HL-60/S4 (cell line): ENCODE data around the gene PSMD2.
"Not testable (repeated sequence)": the region's sequence is repeated elsewhere in the genome, so short reads cannot be mapped to it uniquely, and the experiment has no call there.

Experiments used
- in situ Hi-C: fragments of 300-500 bp; cut with MboI; formaldehyde crosslinking; loops from 2 replicates; pipeline ENCODE4 v1.14.3; 2022; ENCODE audit warnings: low sequenced_read_pairs

The PSMD2 gene

GRCh38 chr3:184298759-184299487, at the start of gene PSMD2:
PSMD2 (plus strand) TSS chr3:184299241; CDS start chr3:184299267, 26 bp downstream.
- in situ Hi-C loops = loop anchor here (25.0 kb wide), 1 partner anchor 837 kb away; no protein-coding TSS in a partner anchor

GRCh38 chr3:184249412-184250166, 49.5 kb upstream of the PSMD2 start, which contains the start of gene EEF1AKMT4:
EEF1AKMT4 (plus strand) TSS chr3:184249672; CDS start chr3:184249695, 23 bp downstream.
- in situ Hi-C loops = no loop called here

GRCh38 chr3:184250167-184250828, 48.7 kb upstream of the PSMD2 start:
- in situ Hi-C loops = no loop called here

GRCh38 chr3:184255291-184256039, 43.6 kb upstream of the PSMD2 start:
- in situ Hi-C loops = no loop called here

- in situ Hi-C loops = no loop called here
Observed at GRCh38 chr3:184257083-184257915, 41.7 kb upstream of the PSMD2 start.

- in situ Hi-C loops = no loop called here
Observed at GRCh38 chr3:184258926-184259325, 40.1 kb upstream of the PSMD2 start.

DNA sequence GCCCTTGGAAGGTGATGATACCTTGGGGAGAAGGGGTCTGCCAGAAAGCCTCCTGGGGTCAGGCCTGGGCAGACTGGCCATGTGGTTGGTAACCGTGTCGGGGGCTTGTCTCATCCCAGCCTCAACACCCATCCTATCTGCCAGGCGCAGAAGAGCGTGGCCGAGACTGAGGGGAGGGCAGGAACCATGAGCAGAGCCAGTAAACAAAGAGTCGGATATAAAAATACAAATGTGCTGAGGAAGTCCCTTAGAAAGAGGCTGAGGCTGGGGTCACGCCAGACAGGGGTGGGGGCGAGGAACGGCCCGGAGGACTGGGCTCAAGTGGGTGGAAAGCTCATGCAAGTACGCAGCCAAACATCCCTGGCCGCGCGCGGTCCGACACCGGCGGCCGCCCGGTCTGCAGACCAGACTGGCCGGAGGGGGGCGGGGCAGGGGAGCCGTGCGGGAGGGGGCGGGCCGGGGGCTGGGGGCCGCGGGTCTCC, 39.6 kb upstream of the PSMD2 start:
- in situ Hi-C loops = no loop called here

DNA sequence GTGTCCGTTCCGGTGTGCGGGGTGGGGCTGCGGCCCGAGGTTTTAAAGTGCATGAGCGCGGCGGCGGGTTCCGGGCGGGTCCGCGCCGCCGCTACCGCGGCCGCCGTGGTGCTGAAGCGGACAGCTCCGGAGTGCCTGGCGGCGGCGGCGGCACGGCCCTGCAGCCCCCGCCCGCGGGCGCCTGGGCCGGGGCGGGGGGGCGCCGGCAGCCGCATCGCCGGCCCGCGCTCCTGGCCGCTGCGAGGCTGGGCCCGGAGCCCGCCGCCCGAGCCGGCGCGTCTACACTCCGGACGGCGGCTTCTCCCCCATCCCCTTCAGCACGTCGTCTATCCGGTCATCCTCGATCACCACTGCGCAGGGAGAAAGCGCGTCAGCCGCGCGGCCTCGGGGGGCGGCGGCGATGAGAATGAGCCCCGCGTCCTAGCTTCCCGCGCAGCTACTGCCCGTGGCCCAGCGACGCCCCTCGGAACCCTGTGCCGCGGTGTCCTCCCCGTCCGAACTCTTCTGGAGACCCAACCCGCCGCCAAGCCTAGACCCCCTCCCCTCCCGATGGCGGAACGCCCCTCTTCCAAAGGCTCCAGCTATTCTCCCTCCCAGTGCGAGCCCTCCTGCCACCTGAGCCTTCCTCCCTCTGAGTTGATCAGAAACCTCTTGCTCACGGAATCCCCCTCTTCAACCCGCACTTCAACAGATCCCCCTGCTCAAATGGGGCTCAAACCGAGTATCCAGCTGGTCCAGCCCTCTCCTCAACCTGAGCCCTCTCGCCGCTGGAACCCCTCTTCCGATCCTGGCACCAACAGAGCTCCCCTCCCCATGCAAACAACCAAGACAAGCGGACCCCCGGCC, 38.9 kb upstream of the PSMD2 start:
- in situ Hi-C loops = no loop called here

DNA sequence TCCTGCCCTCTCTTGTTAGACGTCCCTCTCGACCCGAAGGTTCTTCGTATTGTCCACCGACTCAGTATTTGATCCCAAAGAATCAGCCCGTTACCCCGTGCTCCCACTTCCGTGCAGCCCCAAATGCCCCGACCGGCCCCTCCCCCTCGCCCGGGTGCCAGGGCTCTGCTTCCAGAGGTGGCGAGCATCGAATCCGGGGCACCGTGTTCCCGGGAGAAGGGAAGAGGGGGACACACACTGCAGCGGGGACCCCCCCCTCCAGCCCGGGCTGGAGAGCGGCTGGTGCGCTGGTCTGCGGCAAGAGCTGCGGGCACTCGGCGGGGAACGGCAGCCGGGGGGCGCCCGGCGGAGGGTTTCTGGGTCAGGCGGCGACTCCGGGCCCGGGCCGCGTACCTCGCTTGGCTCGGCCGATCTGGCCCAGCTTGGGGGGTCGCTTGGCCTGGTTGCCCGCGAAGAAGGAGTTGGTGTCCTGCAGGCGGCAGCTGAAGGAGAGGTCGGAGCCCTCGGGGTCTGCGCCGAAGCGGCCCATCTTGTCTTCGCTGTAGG, 38.2 kb upstream of the PSMD2 start:
- in situ Hi-C loops = no loop called here

- in situ Hi-C loops = no loop called here
Observed at GRCh38 chr3:184261270-184261853, 37.7 kb upstream of the PSMD2 start, which contains the start of gene CAMK2N2. CAMK2N2 (minus strand) TSS chr3:184261553; CDS start chr3:184261285, 268 bp downstream.

DNA sequence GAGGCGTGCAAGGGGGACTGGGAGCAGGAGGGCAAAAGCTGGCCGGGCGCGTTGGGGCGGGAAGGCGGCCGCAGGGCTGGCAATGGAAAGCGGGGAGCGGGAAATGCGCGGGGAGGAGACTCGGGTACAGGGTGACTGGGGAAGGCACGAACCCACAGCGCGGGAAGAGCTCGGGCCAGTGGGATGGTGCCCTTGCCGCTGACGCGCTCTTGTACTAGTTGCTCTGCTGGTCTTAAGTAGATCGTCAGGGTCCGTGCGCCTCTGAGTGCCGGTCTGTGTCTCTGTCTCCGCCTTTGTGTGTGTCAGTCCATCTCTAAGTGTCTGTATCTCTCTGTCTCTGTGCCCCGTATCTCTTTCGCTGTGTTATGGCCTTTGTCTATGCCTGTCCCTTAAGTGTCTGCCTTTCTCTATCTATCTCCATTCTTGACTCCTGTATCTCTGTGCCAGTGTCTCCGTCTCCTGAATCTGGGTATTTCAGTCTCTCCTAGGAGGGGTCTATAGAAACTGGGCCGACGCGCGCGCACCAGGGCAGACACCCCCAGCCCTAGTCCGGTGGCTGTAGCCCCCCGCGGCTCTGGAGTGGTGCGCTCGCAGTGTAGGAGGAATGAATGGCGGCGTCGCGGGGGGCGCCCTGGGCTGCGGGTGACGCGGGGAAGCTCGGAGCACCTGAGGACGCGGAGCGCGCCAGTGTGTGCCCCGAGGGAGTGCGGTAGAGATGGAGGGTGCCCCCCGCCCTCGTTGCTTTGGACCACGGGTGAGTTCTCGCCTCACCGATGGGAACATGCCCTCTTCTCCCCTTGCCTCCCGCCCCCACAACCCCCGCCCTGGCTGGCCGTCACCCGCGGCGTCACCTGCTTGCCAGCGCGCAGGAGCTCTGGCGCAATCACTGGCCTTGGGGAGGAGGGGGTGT, 36.9 kb upstream of the PSMD2 start:
- in situ Hi-C loops = no loop called here

- in situ Hi-C loops = no loop called here
Observed at GRCh38 chr3:184262764-184263179, 36.3 kb upstream of the PSMD2 start.

DNA sequence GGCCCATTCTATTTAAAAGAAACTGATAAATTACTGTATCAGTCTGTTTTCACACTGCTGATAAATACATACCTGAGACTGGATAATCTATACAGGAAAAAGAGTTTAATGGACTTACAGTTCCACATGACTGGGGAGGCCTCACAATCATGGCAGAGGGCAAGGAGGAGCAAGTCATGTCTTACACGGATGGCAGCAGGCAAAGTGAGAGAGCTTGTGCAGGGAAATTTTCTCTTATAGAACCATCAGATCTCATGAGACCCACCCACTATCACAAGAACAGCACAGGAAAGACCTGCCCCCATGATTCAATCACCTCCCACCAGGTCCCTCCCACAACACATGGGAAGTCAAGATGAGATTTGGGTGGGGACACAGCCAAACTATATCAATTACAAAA, 31.8 kb upstream of the PSMD2 start:
- in situ Hi-C loops = not testable (repeated sequence)

- in situ Hi-C loops = no loop called here
Observed at GRCh38 chr3:184272269-184272668, 26.8 kb upstream of the PSMD2 start.

- in situ Hi-C loops = loop anchor here (25.0 kb wide), 1 partner anchor 813 kb away; no protein-coding TSS in a partner anchor
Observed at GRCh38 chr3:184275381-184275701, 23.7 kb upstream of the PSMD2 start.

DNA sequence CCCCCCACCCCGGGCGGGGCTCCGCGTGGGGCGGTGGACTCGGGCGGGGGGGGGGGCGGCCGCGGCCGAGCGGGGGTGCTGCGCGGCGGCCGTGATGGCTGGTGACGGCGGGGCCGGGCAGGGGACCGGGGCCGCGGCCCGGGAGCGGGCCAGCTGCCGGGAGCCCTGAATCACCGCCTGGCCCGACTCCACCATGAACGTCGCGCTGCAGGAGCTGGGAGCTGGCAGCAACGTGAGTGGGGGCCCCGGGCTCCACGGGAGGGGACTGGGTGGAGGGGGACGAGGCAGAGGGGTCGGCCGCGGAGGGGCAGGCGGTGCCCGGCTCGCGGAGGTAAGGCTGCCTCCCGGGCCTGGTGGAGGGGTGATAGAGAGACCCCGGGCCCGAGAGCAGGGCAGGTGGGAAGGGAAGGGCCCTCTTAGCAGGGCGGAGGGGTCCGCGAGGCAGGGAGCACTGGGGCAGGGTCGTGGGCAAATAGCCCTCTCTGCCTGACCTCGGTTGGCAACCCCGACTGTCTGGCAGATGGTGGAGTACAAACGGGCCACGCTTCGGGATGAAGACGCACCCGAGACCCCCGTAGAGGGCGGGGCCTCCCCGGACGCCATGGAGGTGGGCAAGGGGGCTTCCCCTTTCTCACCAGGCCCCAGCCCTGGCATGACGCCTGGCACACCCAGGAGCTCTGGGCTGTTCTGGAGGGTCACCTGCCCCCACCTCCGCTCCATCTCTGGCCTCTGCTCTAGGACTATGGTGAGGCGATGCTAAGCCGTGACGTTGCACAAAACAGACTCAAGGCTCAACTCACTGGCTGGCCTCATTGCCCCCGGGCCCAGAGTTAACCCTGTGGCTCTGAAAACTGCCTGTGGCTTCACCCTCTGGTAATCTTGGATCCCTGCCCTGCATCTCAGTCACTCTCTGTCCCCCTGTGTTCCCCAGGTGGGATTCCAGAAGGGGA, 22.8 kb upstream of the PSMD2 start, which contains the start of gene ECE2:
Gene ECE2, plus strand, starts transcription at position 62 of the 950 bp plus-strand sequence. Its CDS starts 132 bp downstream, at position 194.
- in situ Hi-C loops = loop anchor here (25.0 kb wide), 1 partner anchor 814 kb away; no protein-coding TSS in a partner anchor
